PC-3 (cell line): Measurements from ENCODE around the gene GIPC1. TPM values are rescaled to one million over a fixed set of nuclear protein-coding genes. Genes with fewer than 3 reads are reported as not detected.

Source experiments
- ATAC-seq: fragments of 200-7000 bp; cut with Tn5 transposase; 2 replicates; pipeline ENCODE4 v1.9.1; 2020; ENCODE audit warnings: mild to moderate bottlenecking, moderate library complexity
- BruUV-seq: library from RNA; stranded (reverse); fragments of 400-500 nt; replicated peaks from 2 replicates; lab custom pipeline; 2021; lab: Mats Ljungman, UMichigan
- CTCF ChIA-PET: fragments of 300-600 bp; sonication (Branson Sonifier 250); formaldehyde crosslinking; loops from one replicate; lab custom pipeline; 2022; ENCODE audit warnings: antibody characterized with exemption; lab: Charles Lee
- POLR2A ChIA-PET: fragments of 300-600 bp; sonication (Branson Sonifier 250); formaldehyde crosslinking; loops from one replicate; lab custom pipeline; 2022; ENCODE audit warnings: antibody characterized with exemption; ENCODE audit not compliant: unreplicated experiment; lab: Charles Lee
- DNase-seq: peaks from one replicate; pipeline ENCODE4 v3.0.0-alpha.2; 2015
- H2AFZ ChIP-seq: fragments of 300-600 bp; sonication (generic); 2 replicates; pipeline ENCODE4 v1.6.0; 2016; ENCODE audit warnings: antibody characterized with exemption, low read length
- H3F3A ChIP-seq: fragments of 300-600 bp; sonication (generic); one replicate; pipeline ENCODE4 v1.6.0; 2017; ENCODE audit warnings: antibody characterized with exemption, low read length, control low read depth, mild to moderate bottlenecking; ENCODE audit not compliant: unreplicated experiment
- H3K27ac ChIP-seq: fragments of 300-600 bp; sonication (generic); 2 replicates; pipeline ENCODE4 v1.5.1; 2016; ENCODE audit warnings: mild to moderate bottlenecking, low read length
- H3K27me3 ChIP-seq: fragments of 300-600 bp; sonication (generic); 2 replicates; pipeline ENCODE4 v1.6.1; 2016; ENCODE audit warnings: low read length, mixed read lengths
- H3K36me3 ChIP-seq: fragments of 300-600 bp; sonication (generic); 2 replicates; pipeline ENCODE4 v1.6.1; 2016; ENCODE audit warnings: low read depth, mixed run types, low read length, mixed read lengths
- H3K4me1 ChIP-seq: fragments of 300-600 bp; sonication (generic); 2 replicates; pipeline ENCODE4 v1.5.1; 2016; ENCODE audit warnings: low read length; ENCODE audit not compliant: insufficient read depth
- H3K4me2 ChIP-seq: fragments of 300-600 bp; sonication (generic); 2 replicates; pipeline ENCODE4 v1.6.0; 2016; ENCODE audit warnings: low read length
- H3K4me3 ChIP-seq: fragments of 300-600 bp; sonication (generic); 2 replicates; pipeline ENCODE4 v1.5.1; 2016; ENCODE audit warnings: mild to moderate bottlenecking, low read length, mixed read lengths
- H3K79me2 ChIP-seq: fragments of 300-600 bp; sonication (generic); 2 replicates; pipeline ENCODE4 v1.6.1; 2017; ENCODE audit warnings: low read length, mixed read lengths
- H3K9ac ChIP-seq: fragments of 300-600 bp; sonication (generic); 2 replicates; pipeline ENCODE4 v1.6.0; 2016; ENCODE audit warnings: mild to moderate bottlenecking, low read length
- H3K9me2 ChIP-seq: fragments of 300-600 bp; sonication (generic); replicated peaks from 2 replicates; pipeline ENCODE4 v1.6.1; 2016; ENCODE audit warnings: mixed run types, low read length, mixed read lengths
- H3K9me3 ChIP-seq: fragments of 300-600 bp; sonication (generic); 2 replicates; pipeline ENCODE4 v1.6.1; 2016; ENCODE audit warnings: low read length, mixed read lengths
- H4K20me1 ChIP-seq: fragments of 300-600 bp; sonication (generic); 2 replicates; pipeline ENCODE4 v1.6.1; 2016; ENCODE audit warnings: low read length, mixed read lengths
- CTCF ChIP-seq: fragments of 300-600 bp; sonication (generic); conservative IDR thresholded peaks from 2 replicates; pipeline ENCODE4 v1.5.1; 2017; ENCODE audit warnings: antibody characterized with exemption, low read depth, mild to moderate bottlenecking, low read length
- EZH2 ChIP-seq: fragments of 300-600 bp; sonication (generic); IDR thresholded peaks from one replicate; pipeline ENCODE4 v1.6.1; 2017; ENCODE audit warnings: antibody characterized with exemption, mild to moderate bottlenecking, low read length; ENCODE audit not compliant: unreplicated experiment
- EZH2phosphoT487 ChIP-seq: fragments of 300-600 bp; sonication (generic); IDR thresholded peaks from 2 replicates; pipeline ENCODE4 v1.6.1; 2018; ENCODE audit warnings: mild to moderate bottlenecking, antibody characterized with exemption, low read length, borderline replicate concordance
- intact Hi-C: fragments of 100-400 bp; cut with micrococcal nuclease; formaldehyde crosslinking; loops from 2 replicates; pipeline ENCODE4 v1.9.0; 2023
- total RNA-seq: library from RNA; depleted of rRNA; stranded (reverse); fragments of >200 nt; gene quantifications from 2 replicates; pipeline ENCODE4 v1.2.3, GENCODE V29; 2014

The GIPC1 gene
- total RNA-seq, 1 experiment from 2014 or later: 538 TPM

DNA sequence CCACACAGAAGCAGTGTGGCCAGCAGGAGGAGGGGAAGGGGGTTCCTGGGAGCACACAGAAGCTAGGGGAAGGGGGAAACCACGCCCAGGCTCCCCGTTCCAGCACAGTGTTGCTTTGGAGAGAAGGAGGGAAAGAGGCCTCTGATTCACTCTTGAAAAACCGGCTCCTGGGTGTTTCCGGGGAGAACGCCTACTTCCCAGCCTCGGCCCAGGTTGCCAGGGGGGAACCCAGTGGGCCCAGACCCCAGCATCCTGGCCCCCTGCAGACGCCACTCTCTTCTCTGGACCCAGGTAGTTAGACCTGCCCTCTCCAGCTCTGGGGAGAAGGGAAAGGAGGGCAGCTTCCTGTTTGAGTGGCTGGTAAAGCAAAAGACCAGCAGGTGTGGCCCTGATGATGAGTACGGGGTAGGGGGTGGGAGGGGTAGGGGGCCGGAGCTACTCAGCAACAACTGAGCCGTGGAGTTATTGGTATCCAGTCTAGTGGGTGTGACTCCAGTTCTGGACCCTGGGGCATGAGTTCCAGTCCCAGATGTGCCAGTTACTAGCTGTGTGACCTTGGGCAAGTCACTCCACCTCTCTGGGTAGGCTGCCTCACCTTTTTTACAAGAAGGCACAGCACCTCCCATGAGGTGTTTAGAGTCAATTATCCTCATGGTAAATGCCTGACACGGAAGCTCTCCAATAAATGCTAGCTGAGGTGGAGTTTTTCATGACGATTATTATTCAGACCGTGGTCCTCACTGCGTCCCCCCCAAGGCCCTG is 836 bp downstream of the GIPC1 start:
- peak; percentile 79 for DNase-seq

DNA sequence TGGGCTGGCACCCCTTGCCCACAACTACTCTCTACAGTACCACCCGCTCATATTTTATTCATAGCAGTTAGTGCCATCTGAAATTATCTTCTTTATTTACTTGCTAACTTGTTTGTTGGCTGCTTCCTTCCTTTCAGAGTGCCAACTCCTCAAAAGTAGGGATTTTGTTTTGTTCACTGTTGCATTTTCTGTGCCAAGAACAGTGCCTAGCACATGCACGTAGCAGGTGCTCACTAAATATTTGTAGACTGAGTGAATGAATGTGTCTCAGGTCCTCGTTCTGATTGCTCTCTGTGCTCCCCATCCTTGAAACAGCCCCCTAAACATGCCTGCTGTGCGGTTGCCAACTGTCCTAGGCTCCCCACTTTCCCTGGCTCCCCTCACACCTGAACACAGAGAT is 1.5 kb downstream of the GIPC1 start:
- Histone ChIP-seq H3K27ac (peak overlapping the region; percentile 81), H3F3A (peaks cover 5% of the 10 kb centered on the region), H3K4me3 (peak overlapping the region; percentile 93), H3K36me3 (peaks cover 19% of the 10 kb centered on the region; the same call in 1 of the 2 replicates), H3K79me2 (peaks cover 50% of the 10 kb centered on the region), H3K9me3 (no peaks in the 10 kb centered on the region), H3K4me1 (peaks cover 24% of the 10 kb centered on the region), H3K9ac (peak overlapping the region; percentile 85), H2AFZ (peak overlapping the region; percentile 8; the same call in 1 of the 2 replicates), H4K20me1 (peaks cover 18% of the 10 kb centered on the region), H3K4me2 (peak overlapping the region; percentile 97), H3K9me2 (no peaks in the 10 kb centered on the region), H3K27me3 (no peaks in the 10 kb centered on the region)
- TSS peak; percentile 53 for BruUV-seq
- DNase-seq (no peak), ATAC-seq (no peak)
- intact Hi-C loops: no loop called here
- ChIA-PET POLR2A (no interaction called here), CTCF (interaction anchor here (0.6 to 0.9 kb wide), 2 partner anchors 12 to 24 kb away, joined by 3 to 5 read pairs; partner anchors contain the start of gene DNAJB1)
- no peak for TF ChIP-seq EZH2
- no peak for TF ChIP-seq EZH2phosphoT487
- no peak for TF ChIP-seq CTCF

More for the DNA sequence above, 836 bp downstream of the GIPC1 start:
- Histone ChIP-seq H3K79me2 (peaks cover 45% of the 10 kb centered on the region), H3F3A (peaks cover 5% of the 10 kb centered on the region), H3K36me3 (peaks cover 14% of the 10 kb centered on the region; the same call in 1 of the 2 replicates), H4K20me1 (peaks cover 18% of the 10 kb centered on the region), H3K4me2 (peak overlapping the region; percentile 97), H3K9me3 (no peaks in the 10 kb centered on the region), H3K27ac (peak overlapping the region; percentile 81), H3K27me3 (no peaks in the 10 kb centered on the region), H2AFZ (peak overlapping the region; percentile 49; the same call in 1 of the 2 replicates), H3K9ac (peak overlapping the region; percentile 85), H3K4me1 (peaks cover 24% of the 10 kb centered on the region), H3K4me3 (peak overlapping the region; percentile 93), H3K9me2 (no peaks in the 10 kb centered on the region)
- ATAC-seq: peak; percentile 9
- ChIA-PET POLR2A (interaction anchor here (0.5 kb wide), 2 partner anchors 8 to 114 kb away, joined by 3 to 9 read pairs; no protein-coding TSS in a partner anchor), CTCF (interaction anchor here (0.6 to 0.9 kb wide), 2 partner anchors 11 to 23 kb away, joined by 3 to 5 read pairs; partner anchors contain the start of gene DNAJB1)
- TF ChIP-seq EZH2phosphoT487 (no peak), CTCF (no peak), EZH2 (no peak)
- no TSS peak for BruUV-seq
- intact Hi-C loops: no loop called here
